ENCODE results near the gene MGMT. TPM values are rescaled to one million over a fixed set of nuclear protein-coding genes. Genes with fewer than 3 reads are reported as not detected.

Gene MGMT
- total and polyA plus RNA-seq, 4 donors = 28.2 to 79.1 (median 46.0) TPM

DNA sequence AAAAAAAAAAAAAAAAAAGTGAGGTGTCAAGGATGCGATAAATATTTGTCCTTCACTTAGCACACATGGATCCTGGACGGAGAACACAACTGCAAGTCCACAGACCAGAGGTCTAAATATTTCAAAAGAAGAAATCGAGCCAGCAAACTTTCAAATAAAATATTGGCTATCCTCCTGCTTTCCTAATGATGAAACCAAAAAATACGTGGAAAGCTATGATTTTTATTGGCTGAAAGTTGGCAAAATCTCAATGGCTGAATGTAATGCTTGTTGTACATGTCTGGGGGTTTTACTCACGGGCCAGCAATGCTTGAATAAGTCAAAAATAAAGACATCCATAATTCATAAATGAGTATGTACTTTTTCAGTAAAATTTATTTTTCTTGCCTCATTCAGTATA is 19.0 kb upstream of the MGMT start:
- no peak overlapping the region for H3K27ac ChIP-seq (ENCODE audit: low read depth in 1 of 2, low read length in 2 of 2)
- no peaks in the 10 kb centered on the region for H3K9me3 ChIP-seq (ENCODE audit: control insufficient read depth in 4 of 4, low read length in 3 of 4)
- peaks cover 0 to 5% (median 0%) of the 10 kb centered on the region in 4 donors for H3K4me1 ChIP-seq (ENCODE audit: control insufficient read depth in 4 of 4, insufficient read depth in 4 of 4, low read length in 3 of 4)
- no peaks in the 10 kb centered on the region for H3K27me3 ChIP-seq (ENCODE audit: control insufficient read depth in 4 of 4, insufficient read depth in 4 of 4, low read length in 3 of 4)
- WGBS = 42% methylated on average over 5 of the region's 5 CpGs
- H3K36me3 ChIP-seq (ENCODE audit: control insufficient read depth in 4 of 4, insufficient read depth in 3 of 4, low read depth in 1 of 4, low read length in 3 of 4) = no peaks in the 10 kb centered on the region
- no peak overlapping the region for H3K4me3 ChIP-seq (ENCODE audit: low read depth in 1 of 3, low read length in 3 of 3)
- no peak overlapping the region for H3K9ac ChIP-seq (ENCODE audit: low read depth in 1 of 2, low read length in 2 of 2)
- no peak for DNase-seq (ENCODE audit: low spot score)
- peak in 1 of 2 donors; percentile 10 for TF ChIP-seq HNF4A (conservative IDR thresholded peaks at IDR 0.05)
- no peak for TF ChIP-seq NR2F2 (IDR thresholded peaks at IDR 0.05)

GRCh38 chr10:129448539-129448938 is 18.5 kb upstream of the MGMT start:
- Histone ChIP-seq H3K9me3 (ENCODE audit: control insufficient read depth in 4 of 4, low read length in 3 of 4) (no peaks in the 10 kb centered on the region), H3K36me3 (ENCODE audit: control insufficient read depth in 4 of 4, insufficient read depth in 3 of 4, low read depth in 1 of 4, low read length in 3 of 4) (no peaks in the 10 kb centered on the region), H3K4me3 (ENCODE audit: low read depth in 1 of 3, low read length in 3 of 3) (no peak overlapping the region), H3K4me1 (ENCODE audit: control insufficient read depth in 4 of 4, insufficient read depth in 4 of 4, low read length in 3 of 4) (peaks cover 0 to 5% (median 0%) of the 10 kb centered on the region in 4 donors), H3K27ac (ENCODE audit: low read depth in 1 of 2, low read length in 2 of 2) (no peak overlapping the region), H3K27me3 (ENCODE audit: control insufficient read depth in 4 of 4, insufficient read depth in 4 of 4, low read length in 3 of 4) (no peaks in the 10 kb centered on the region), H3K9ac (ENCODE audit: low read depth in 1 of 2, low read length in 2 of 2) (no peak overlapping the region)
- no peak for DNase-seq (ENCODE audit: low spot score)
- WGBS = 90% methylated on average over 5 of the region's 5 CpGs
- TF ChIP-seq GABPA (IDR thresholded peaks at IDR 0.05 in 1 of 2, conservative IDR thresholded peaks at IDR 0.05 in 1 of 2) (no peak), JUND (IDR thresholded peaks at IDR 0.05) (no peak), TAF1 (conservative IDR thresholded peaks at IDR 0.05) (no peak), ZBTB33 (IDR thresholded peaks at IDR 0.05) (no peak), FOXA2 (IDR thresholded peaks at IDR 0.05) (no peak), RAD21 (IDR thresholded peaks at IDR 0.05) (no peak), EGR1 (IDR thresholded peaks at IDR 0.05; ENCODE audit: low read depth in 2 of 2) (no peak), SP1 (IDR thresholded peaks at IDR 0.05) (no peak), HNF4A (conservative IDR thresholded peaks at IDR 0.05) (no peak), RXRA (IDR thresholded peaks at IDR 0.05) (no peak)
- TF ChIP-seq, protein P1, sequence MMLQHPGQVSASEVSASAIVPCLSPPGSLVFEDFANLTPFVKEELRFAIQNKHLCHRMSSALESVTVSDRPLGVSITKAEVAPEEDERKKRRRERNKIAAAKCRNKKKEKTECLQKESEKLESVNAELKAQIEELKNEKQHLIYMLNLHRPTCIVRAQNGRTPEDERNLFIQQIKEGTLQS (IDR thresholded peaks at IDR 0.05) = no peak

GRCh38 chr10:129449893-129450292 is 17.1 kb upstream of the MGMT start:
- H3K9me3 ChIP-seq (ENCODE audit: control insufficient read depth in 4 of 4, low read length in 3 of 4) = no peaks in the 10 kb centered on the region
- no peak overlapping the region for H3K27ac ChIP-seq (ENCODE audit: low read depth in 1 of 2, low read length in 2 of 2)
- H3K27me3 ChIP-seq (ENCODE audit: control insufficient read depth in 4 of 4, insufficient read depth in 4 of 4, low read length in 3 of 4) = no peaks in the 10 kb centered on the region
- no peak overlapping the region for H3K9ac ChIP-seq (ENCODE audit: low read depth in 1 of 2, low read length in 2 of 2)
- no peak overlapping the region for H3K4me3 ChIP-seq (ENCODE audit: low read depth in 1 of 3, low read length in 3 of 3)
- H3K4me1 ChIP-seq (ENCODE audit: control insufficient read depth in 4 of 4, insufficient read depth in 4 of 4, low read length in 3 of 4) = peaks cover 0 to 5% (median 0%) of the 10 kb centered on the region in 4 donors
- no peak for DNase-seq (ENCODE audit: low spot score)
- WGBS = 87% methylated on average over 2 of the region's 2 CpGs
- TF ChIP-seq, protein P1 (IDR thresholded peaks at IDR 0.05) = no peak
- TF ChIP-seq HNF4G (IDR thresholded peaks at IDR 0.05) (no peak), FOXA2 (IDR thresholded peaks at IDR 0.05) (no peak), TAF1 (conservative IDR thresholded peaks at IDR 0.05) (no peak), NR2F2 (IDR thresholded peaks at IDR 0.05) (no peak), RXRA (IDR thresholded peaks at IDR 0.05) (no peak), HNF4A (conservative IDR thresholded peaks at IDR 0.05) (no peak), EGR1 (IDR thresholded peaks at IDR 0.05; ENCODE audit: low read depth in 2 of 2) (no peak)
- no peaks in the 10 kb centered on the region for H3K36me3 ChIP-seq (ENCODE audit: control insufficient read depth in 4 of 4, insufficient read depth in 3 of 4, low read depth in 1 of 4, low read length in 3 of 4)

Data from liver (tissue), 9 donors.